Daoy (cell line): ENCODE data around the gene GALNT11. TPM values are rescaled to one million over a fixed set of nuclear protein-coding genes. Genes with fewer than 3 reads are reported as not detected.
A peak's percentile ranks its signal among the peaks of the same experiment; 100 is the strongest.
"Not testable (repeated sequence)": the region's sequence is repeated elsewhere in the genome, so short reads cannot be mapped to it uniquely, and the experiment has no call there.

ENCODE experiments used
- DNase-seq: peaks from one replicate; pipeline ENCODE4 v3.0.0-alpha.2; 2015; ENCODE audit warnings: low read depth
- total RNA-seq: library from RNA; depleted of rRNA; stranded (reverse); fragments of >200 nt; shearing (Covaris generic); gene quantifications from 2 replicates; pipeline ENCODE4 v1.2.3, GENCODE V29; 2014

GALNT11 gene
- total RNA-seq, 1 experiment from 2014 or later = 29.1 TPM

- not testable (repeated sequence) for DNase-seq
Observed at GRCh38 chr7:152075379-152075778, 49.9 kb downstream of the GALNT11 start.

GRCh38 chr7:152076324-152076821 lies 50.9 kb downstream of the GALNT11 start:
- peak; percentile 17 for DNase-seq

GRCh38 chr7:152076940-152077933 lies 51.8 kb downstream of the GALNT11 start:
- peak; percentile 9 for DNase-seq

- DNase-seq = no peak
Observed at GRCh38 chr7:152078025-152078424, 52.6 kb downstream of the GALNT11 start.

- no peak for DNase-seq
Observed at GRCh38 chr7:152078786-152079185, 53.3 kb downstream of the GALNT11 start.

GRCh38 chr7:152081088-152081487 lies 55.6 kb downstream of the GALNT11 start:
- no peak for DNase-seq

- DNase-seq = not testable (repeated sequence)
Observed at GRCh38 chr7:152082073-152082721, 56.7 kb downstream of the GALNT11 start.

- no peak for DNase-seq
Observed at GRCh38 chr7:152085131-152085530, 59.7 kb downstream of the GALNT11 start.

GRCh38 chr7:152086513-152086912 lies 61.0 kb downstream of the GALNT11 start:
- no peak for DNase-seq

- DNase-seq = no peak
Observed at GRCh38 chr7:152089183-152089582, 63.7 kb downstream of the GALNT11 start.

- DNase-seq = no peak
Observed at GRCh38 chr7:152090747-152091146, 65.3 kb downstream of the GALNT11 start.

- DNase-seq = no peak
Observed at GRCh38 chr7:152093717-152094116, 68.2 kb downstream of the GALNT11 start.

GRCh38 chr7:152095771-152096170 lies 70.3 kb downstream of the GALNT11 start:
- DNase-seq = no peak

- DNase-seq = no peak
Observed at GRCh38 chr7:152097330-152097729, 71.9 kb downstream of the GALNT11 start.

GRCh38 chr7:152103066-152103465 lies 77.6 kb downstream of the GALNT11 start:
- DNase-seq = no peak

GRCh38 chr7:152103691-152104090 lies 78.2 kb downstream of the GALNT11 start:
- no peak for DNase-seq

GRCh38 chr7:152105205-152105604 lies 79.7 kb downstream of the GALNT11 start:
- DNase-seq = no peak

GRCh38 chr7:152106990-152107389 lies 81.5 kb downstream of the GALNT11 start:
- no peak for DNase-seq

GRCh38 chr7:152107945-152108344 lies 82.5 kb downstream of the GALNT11 start:
- no peak for DNase-seq

GRCh38 chr7:152108359-152108758 lies 82.9 kb downstream of the GALNT11 start:
- no peak for DNase-seq

GRCh38 chr7:152112829-152113228 lies 87.4 kb downstream of the GALNT11 start:
- no peak for DNase-seq

- DNase-seq = no peak
Observed at GRCh38 chr7:152115021-152115718, 89.7 kb downstream of the GALNT11 start.
